Trophoblast cell (in vitro differentiated cells and primary cell): Measurements from ENCODE around the gene ATP5F1B.

Source experiments
- DNase-seq, 2 donors: peaks; one replicate each; pipeline ENCODE4 v3.0.0-alpha.2; 2016
- H2AFZ ChIP-seq: 2 replicates; pipeline ENCODE4 v1.6.1; 2013; ENCODE audit warnings: low read length, moderate library complexity, mild to moderate bottlenecking; ENCODE audit not compliant: insufficient read depth, poor library complexity
- H2AK5ac ChIP-seq: 2 replicates; pipeline ENCODE4 v1.6.1; 2013; ENCODE audit warnings: mild to moderate bottlenecking, low read length
- H2BK120ac ChIP-seq: 2 replicates; pipeline ENCODE4 v1.6.1; 2013; ENCODE audit warnings: low read length, mild to moderate bottlenecking, moderate library complexity; ENCODE audit not compliant: insufficient read depth, poor library complexity
- H2BK12ac ChIP-seq: 2 replicates; pipeline ENCODE4 v1.6.1; 2013; ENCODE audit warnings: mild to moderate bottlenecking, low read length, moderate library complexity
- H2BK5ac ChIP-seq: 2 replicates; pipeline ENCODE4 v1.6.1; 2013; ENCODE audit warnings: low read length, low read depth, moderate library complexity, mild to moderate bottlenecking; ENCODE audit not compliant: poor library complexity
- H3K14ac ChIP-seq: 2 replicates; pipeline ENCODE4 v1.6.1; 2013; ENCODE audit warnings: mild to moderate bottlenecking, low read length
- H3K18ac ChIP-seq: 2 replicates; pipeline ENCODE4 v1.6.1; 2013; ENCODE audit warnings: mild to moderate bottlenecking, low read length
- H3K23ac ChIP-seq: 2 replicates; pipeline ENCODE4 v1.6.1; 2013; ENCODE audit warnings: low read length
- H3K27ac ChIP-seq: 2 replicates; pipeline ENCODE4 v1.5.1; 2013; ENCODE audit warnings: low read depth, mild to moderate bottlenecking, inconsistent platforms, low read length, moderate library complexity
- H3K27me3 ChIP-seq: 2 replicates; pipeline ENCODE4 v1.6.1; 2013; ENCODE audit warnings: inconsistent platforms, mild to moderate bottlenecking, low read length, moderate library complexity; ENCODE audit not compliant: insufficient read depth
- H3K36me3 ChIP-seq, 2 experiments: 1 replicate in 1 of 2; 2 replicates in 1 of 2; pipeline ENCODE4 v1.6.1; 2013; ENCODE audit warnings: low read length in 2 of 2, mild to moderate bottlenecking in 2 of 2, moderate library complexity in 1 of 2; ENCODE audit not compliant: insufficient read depth in 2 of 2, control insufficient read depth in 1 of 2
- H3K4ac ChIP-seq: 2 replicates; pipeline ENCODE4 v1.6.1; 2013; ENCODE audit warnings: low read depth, mild to moderate bottlenecking, low read length, moderate library complexity
- H3K4me1 ChIP-seq, 2 experiments: 1 replicate in 1 of 2; 2 replicates in 1 of 2; pipeline ENCODE4 v1.6.1; 2013; ENCODE audit warnings: low read length in 2 of 2, mild to moderate bottlenecking in 2 of 2, moderate library complexity in 1 of 2; ENCODE audit not compliant: insufficient read depth in 2 of 2, control insufficient read depth in 1 of 2
- H3K4me2 ChIP-seq: 2 replicates; pipeline ENCODE4 v1.6.1; 2013; ENCODE audit warnings: inconsistent platforms, mild to moderate bottlenecking, low read length, moderate library complexity
- H3K4me3 ChIP-seq: 2 replicates; pipeline ENCODE4 v1.5.1; 2013; ENCODE audit warnings: mild to moderate bottlenecking, low read depth, low read length, inconsistent platforms
- H3K79me1 ChIP-seq: one replicate; pipeline ENCODE4 v1.6.1; 2013; ENCODE audit warnings: low read length
- H3K79me2 ChIP-seq: 2 replicates; pipeline ENCODE4 v1.6.1; 2013; ENCODE audit warnings: low read length, mild to moderate bottlenecking; ENCODE audit not compliant: control insufficient read depth, insufficient read depth, poor library complexity
- H3K9ac ChIP-seq: 2 replicates; pipeline ENCODE4 v1.6.1; 2013; ENCODE audit warnings: mild to moderate bottlenecking, low read length
- H3K9me3 ChIP-seq: 2 replicates; pipeline ENCODE4 v1.6.1; 2013; ENCODE audit warnings: low read depth, mild to moderate bottlenecking, control low read depth, inconsistent platforms, low read length; ENCODE audit not compliant: insufficient read depth
- H4K12ac ChIP-seq: 2 replicates; pipeline ENCODE4 v1.6.1; 2013; ENCODE audit warnings: low read depth, mild to moderate bottlenecking, low read length, moderate library complexity
- H4K8ac ChIP-seq: 2 replicates; pipeline ENCODE4 v1.6.1; 2013; ENCODE audit warnings: low read depth, mild to moderate bottlenecking, low read length, moderate library complexity
- H4K91ac ChIP-seq: one replicate; pipeline ENCODE4 v1.6.1; 2013; ENCODE audit warnings: low read depth, mild to moderate bottlenecking, low read length, moderate library complexity
- WGBS: extraction: QIAGEN DNeasy Blood & Tissue Kit; methylation state at CpG from one replicate; pipeline ENCODE4 v1.1.7; 2013; ENCODE audit warnings: missing lambda C conversion rate; ENCODE audit not compliant: insufficient read length, insufficient coverage; ENCODE audit errors: extremely low coverage; 5-methylcytosine and 5-hydroxymethylcytosine counted together

ATP5F1B gene

GRCh38 chr12:56601503-56601902 lies 44.3 kb downstream of the ATP5F1B start:
- Histone ChIP-seq H2AK5ac (no peak overlapping the region), H3K79me2 (no peaks in the 10 kb centered on the region), H3K18ac (no peak overlapping the region), H3K4me2 (no peak overlapping the region), H4K91ac (no peak overlapping the region), H3K14ac (no peak overlapping the region), H4K8ac (no peak overlapping the region), H3K27me3 (no peaks in the 10 kb centered on the region), H3K79me1 (no peaks in the 10 kb centered on the region), H3K23ac (no peak overlapping the region), H3K4me1 (no peaks in the 10 kb centered on the region), H3K27ac (no peak overlapping the region), H3K9me3 (peaks cover 1% of the 10 kb centered on the region), H2BK5ac (no peak overlapping the region), H3K36me3 (peaks cover 73 to 86% of the 10 kb centered on the region in 2 experiments), H2AFZ (no peak overlapping the region), H3K9ac (no peak overlapping the region), H3K4ac (no peak overlapping the region), H3K4me3 (no peak overlapping the region), H2BK120ac (no peak overlapping the region), H2BK12ac (no peak overlapping the region), H4K12ac (no peak overlapping the region)
- DNase-seq = no peak
- no CpG with 5 or more reads among the region's 3 CpGs for WGBS

GRCh38 chr12:56600753-56601152 lies 45.0 kb downstream of the ATP5F1B start:
- Histone ChIP-seq H3K14ac (no peak overlapping the region), H4K91ac (no peak overlapping the region), H2BK120ac (no peak overlapping the region), H3K18ac (no peak overlapping the region), H3K4ac (no peak overlapping the region), H3K9me3 (peaks cover 1% of the 10 kb centered on the region), H3K79me2 (no peaks in the 10 kb centered on the region), H3K23ac (no peak overlapping the region), H3K36me3 (peaks cover 74 to 79% of the 10 kb centered on the region in 2 experiments), H2AK5ac (no peak overlapping the region), H2AFZ (no peak overlapping the region), H3K79me1 (no peaks in the 10 kb centered on the region), H3K9ac (no peak overlapping the region), H2BK12ac (no peak overlapping the region), H4K12ac (no peak overlapping the region), H3K27me3 (no peaks in the 10 kb centered on the region), H4K8ac (no peak overlapping the region), H2BK5ac (no peak overlapping the region), H3K4me2 (no peak overlapping the region), H3K4me1 (no peaks in the 10 kb centered on the region), H3K27ac (no peak overlapping the region), H3K4me3 (no peak overlapping the region)
- no peak for DNase-seq
- no CpG with 5 or more reads among the region's 6 CpGs for WGBS

- Histone ChIP-seq H3K79me2 (no peaks in the 10 kb centered on the region), H3K23ac (no peak overlapping the region), H4K8ac (no peak overlapping the region), H3K9ac (no peak overlapping the region), H2BK120ac (no peak overlapping the region), H2AFZ (no peak overlapping the region), H3K14ac (no peak overlapping the region), H2BK12ac (no peak overlapping the region), H3K36me3 (peaks cover 68 to 77% of the 10 kb centered on the region in 2 experiments), H3K4ac (no peak overlapping the region), H4K12ac (no peak overlapping the region), H3K9me3 (peaks cover 1% of the 10 kb centered on the region), H2BK5ac (no peak overlapping the region), H3K27me3 (no peaks in the 10 kb centered on the region), H3K27ac (no peak overlapping the region), H3K4me1 (no peaks in the 10 kb centered on the region), H3K79me1 (no peaks in the 10 kb centered on the region), H3K18ac (no peak overlapping the region), H3K4me3 (no peak overlapping the region), H2AK5ac (no peak overlapping the region), H3K4me2 (no peak overlapping the region), H4K91ac (no peak overlapping the region)
- no peak for DNase-seq
- no CpG with 5 or more reads among the region's 10 CpGs for WGBS
Observed at GRCh38 chr12:56599797-56600196, 46.0 kb downstream of the ATP5F1B start.

- H4K12ac ChIP-seq = no peak overlapping the region
- H3K9me3 ChIP-seq = peaks cover 1% of the 10 kb centered on the region
- H3K4me3 ChIP-seq = no peak overlapping the region
- no peak overlapping the region for H3K4me2 ChIP-seq
- no peaks in the 10 kb centered on the region for H3K27me3 ChIP-seq
- no peak overlapping the region for H2BK5ac ChIP-seq
- no peak overlapping the region for H3K18ac ChIP-seq
- no peak overlapping the region for H3K14ac ChIP-seq
- no peaks in the 10 kb centered on the region for H3K79me2 ChIP-seq
- H3K23ac ChIP-seq = no peak overlapping the region
- no peak overlapping the region for H4K8ac ChIP-seq
- H3K36me3 ChIP-seq = peaks cover 62 to 71% of the 10 kb centered on the region in 2 experiments
- no peak overlapping the region for H3K27ac ChIP-seq
- H3K9ac ChIP-seq = no peak overlapping the region
- WGBS = no CpG with 5 or more reads among the region's 15 CpGs
- peaks cover 0 to 2% of the 10 kb centered on the region in 2 experiments for H3K4me1 ChIP-seq
- no peak overlapping the region for H2BK120ac ChIP-seq
- no peak overlapping the region for H2AK5ac ChIP-seq
- H2AFZ ChIP-seq = no peak overlapping the region
- H3K79me1 ChIP-seq = no peaks in the 10 kb centered on the region
- H4K91ac ChIP-seq = no peak overlapping the region
- H3K4ac ChIP-seq = no peak overlapping the region
- no peak for DNase-seq
- no peak overlapping the region for H2BK12ac ChIP-seq
Observed at GRCh38 chr12:56599041-56599440, 46.7 kb downstream of the ATP5F1B start.
